IPS DF 6.9 (cell line): Measurements from ENCODE around the gene PPIE.
"Not testable (repeated sequence)": the region's sequence is repeated elsewhere in the genome, so short reads cannot be mapped to it uniquely, and the experiment has no call there.

Source experiments
- DNase-seq: peaks from one replicate; pipeline ENCODE4 v3.0.0-alpha.2; 2013; ENCODE audit warnings: low read depth, low spot score
- H3K27ac ChIP-seq: one replicate; pipeline ENCODE4 v1.5.1; 2013; ENCODE audit warnings: low read length, control low read depth
- H3K27me3 ChIP-seq: 2 replicates; pipeline ENCODE4 v1.6.1; 2013; ENCODE audit warnings: mild to moderate bottlenecking, low read length; ENCODE audit not compliant: control insufficient read depth, insufficient read depth
- H3K36me3 ChIP-seq: 2 replicates; pipeline ENCODE4 v1.6.1; 2013; ENCODE audit warnings: low read length; ENCODE audit not compliant: control insufficient read depth, insufficient read depth
- H3K4me1 ChIP-seq: 2 replicates; pipeline ENCODE4 v1.6.1; 2013; ENCODE audit warnings: low read length; ENCODE audit not compliant: control insufficient read depth, insufficient read depth
- H3K4me3 ChIP-seq: 2 replicates; pipeline ENCODE4 v1.5.1; 2013; ENCODE audit warnings: mild to moderate bottlenecking, low read length
- H3K9me3 ChIP-seq: 2 replicates; pipeline ENCODE4 v1.6.1; 2013; ENCODE audit warnings: low read length, inconsistent platforms; ENCODE audit not compliant: control insufficient read depth, insufficient read depth
- WGBS: extraction: QIAGEN DNeasy Blood & Tissue Kit; methylation state at CpG from one replicate; pipeline ENCODE4 v1.1.7; 2013; ENCODE audit warnings: mixed read lengths, missing lambda C conversion rate; ENCODE audit not compliant: insufficient read length, insufficient coverage; 5-methylcytosine and 5-hydroxymethylcytosine counted together

The PPIE gene

GRCh38 chr1:39766466-39766865, 27.8 kb downstream of the PPIE start:
- H3K4me1 ChIP-seq, H3K4me3 ChIP-seq, H3K36me3 ChIP-seq, DNase-seq, H3K9me3 ChIP-seq, H3K27ac ChIP-seq, H3K27me3 ChIP-seq: not testable (repeated sequence)
- WGBS = no CpG with 5 or more reads among the region's 5 CpGs

DNA sequence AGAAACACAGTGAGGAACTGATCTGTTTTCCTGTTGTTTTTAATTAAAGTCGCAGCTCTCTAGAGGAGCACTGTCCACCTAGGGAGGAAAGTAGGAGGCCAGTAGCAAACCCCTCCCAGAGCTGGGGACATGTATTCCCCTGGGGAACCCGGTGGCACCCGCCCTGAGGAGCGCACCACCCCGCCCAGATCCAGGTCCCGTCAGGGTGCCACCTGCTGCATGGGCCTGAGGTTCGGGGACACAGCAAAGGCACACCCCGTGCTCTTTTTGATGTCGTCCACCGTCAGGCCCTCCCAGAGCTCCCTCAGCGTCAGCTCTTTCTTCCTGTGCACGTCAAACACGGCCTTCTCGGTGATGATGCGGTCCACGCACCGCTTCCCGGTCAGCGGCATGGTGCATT, 30.8 kb downstream of the PPIE start:
- not testable (repeated sequence) for DNase-seq, H3K9me3 ChIP-seq, H3K27ac ChIP-seq, H3K4me3 ChIP-seq, H3K27me3 ChIP-seq, H3K36me3 ChIP-seq, H3K4me1 ChIP-seq
- no CpG with 5 or more reads among the region's 19 CpGs for WGBS

- not testable (repeated sequence) for H3K36me3 ChIP-seq, H3K27ac ChIP-seq, H3K4me1 ChIP-seq, H3K4me3 ChIP-seq, H3K27me3 ChIP-seq, DNase-seq, H3K9me3 ChIP-seq
- WGBS = no CpG with 5 or more reads among the region's 71 CpGs
Observed at GRCh38 chr1:39770100-39771021, 31.7 kb downstream of the PPIE start.

DNA sequence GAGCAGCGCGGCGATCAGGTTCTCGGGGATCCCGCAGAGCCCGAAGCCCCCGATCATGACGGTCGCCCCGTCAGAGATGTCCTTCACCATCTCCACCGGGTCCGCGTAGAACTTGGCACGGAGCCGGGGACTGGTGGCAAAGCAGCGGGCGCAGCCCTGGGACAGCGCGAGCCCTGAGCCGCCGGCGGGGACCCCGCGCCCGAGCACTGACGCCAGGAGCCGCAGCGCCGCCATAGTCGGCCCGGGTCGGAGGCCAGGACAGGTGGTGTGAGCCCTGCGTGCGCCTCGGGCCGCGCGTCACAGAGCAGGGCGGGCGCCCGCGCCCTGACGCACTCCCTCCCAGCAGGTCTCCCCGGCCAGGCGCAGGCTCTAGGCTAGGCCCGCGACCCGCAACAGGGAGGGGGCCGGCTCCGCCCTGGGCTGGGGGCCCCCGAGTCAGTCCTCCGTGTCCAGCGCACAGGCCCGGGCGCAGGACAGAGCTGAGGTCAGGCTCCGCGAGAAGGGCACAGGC, 32.4 kb downstream of the PPIE start, which contains the start of gene OXCT2:
TSS of gene OXCT2 (minus strand) at position 327 of the 511 bp plus-strand sequence. CDS start at position 234, 93 bp downstream.
- not testable (repeated sequence) for H3K27ac ChIP-seq, H3K27me3 ChIP-seq, H3K9me3 ChIP-seq, H3K4me1 ChIP-seq, DNase-seq, H3K36me3 ChIP-seq
- WGBS = no CpG with 5 or more reads among the region's 57 CpGs
- H3K4me3 ChIP-seq = peak within 1 kb of the TSS; percentile 8; the same call in 1 of the 2 replicates

DNA sequence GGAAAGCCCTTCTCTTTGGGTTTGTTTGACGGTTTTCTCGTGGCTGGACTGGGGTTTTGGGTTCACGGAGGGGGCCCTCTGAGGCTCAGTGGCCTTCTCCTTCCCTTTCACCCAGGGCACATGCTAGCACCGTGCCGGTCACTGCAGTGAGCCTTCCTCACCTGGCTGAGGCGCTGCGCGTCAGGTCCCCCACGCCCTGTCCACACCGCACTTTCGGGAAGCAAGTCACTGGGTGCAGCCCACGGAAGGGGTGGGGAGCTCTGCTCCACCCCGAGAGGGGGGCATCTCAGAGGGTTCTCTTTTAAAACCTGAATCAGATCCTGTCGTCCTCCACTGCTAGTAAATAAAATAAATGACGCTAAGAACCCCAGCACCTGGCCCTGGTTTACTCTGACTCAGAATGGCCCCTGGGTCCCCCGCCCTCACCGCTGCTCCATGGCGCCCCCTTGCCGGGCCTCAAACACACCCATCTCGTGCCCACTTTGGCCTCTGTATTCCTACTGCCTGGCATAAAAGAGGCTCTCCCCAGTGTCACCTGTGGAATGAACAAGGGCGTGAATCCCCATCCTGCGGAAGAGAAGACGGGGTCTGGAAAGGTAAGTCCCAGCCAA, 34.8 kb downstream of the PPIE start:
- not testable (repeated sequence) for H3K36me3 ChIP-seq, DNase-seq, H3K9me3 ChIP-seq, H3K27me3 ChIP-seq, H3K4me3 ChIP-seq, H3K27ac ChIP-seq, H3K4me1 ChIP-seq
- WGBS = no CpG with 5 or more reads among the region's 23 CpGs

GRCh38 chr1:39775141-39775540, 36.5 kb downstream of the PPIE start:
- no CpG with 5 or more reads among the region's 11 CpGs for WGBS
- DNase-seq, H3K27me3 ChIP-seq, H3K9me3 ChIP-seq, H3K4me1 ChIP-seq, H3K36me3 ChIP-seq, H3K27ac ChIP-seq, H3K4me3 ChIP-seq: not testable (repeated sequence)

- not testable (repeated sequence) for H3K9me3 ChIP-seq, H3K4me1 ChIP-seq, H3K27ac ChIP-seq, H3K4me3 ChIP-seq, H3K27me3 ChIP-seq, DNase-seq, H3K36me3 ChIP-seq
- no CpG with 5 or more reads among the region's 20 CpGs for WGBS
Observed at GRCh38 chr1:39775676-39776399, 37.2 kb downstream of the PPIE start.

DNA sequence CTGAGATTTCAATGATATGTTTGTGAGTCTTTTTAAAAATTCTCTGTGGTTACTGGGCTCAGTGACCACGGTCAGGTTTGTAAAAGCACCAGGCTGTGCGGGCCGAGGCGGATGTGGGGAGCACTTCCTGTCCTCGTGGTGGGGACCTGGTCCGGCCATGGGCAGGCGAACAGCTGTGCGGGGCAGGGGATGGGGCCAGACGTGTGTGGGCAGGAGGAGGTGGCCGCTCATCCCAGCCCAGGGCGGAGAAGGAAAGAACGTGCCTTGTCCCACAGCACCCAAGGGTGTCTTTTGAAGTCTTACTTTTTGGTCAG, 37.7 kb downstream of the PPIE start:
- Histone ChIP-seq H3K36me3 (no peaks in the 10 kb centered on the region), H3K4me1 (no peaks in the 10 kb centered on the region; the same call in 1 of the 2 replicates), H3K27ac (no peak overlapping the region), H3K27me3 (no peaks in the 10 kb centered on the region), H3K4me3 (no peak overlapping the region), H3K9me3 (no peaks in the 10 kb centered on the region)
- DNase-seq = no peak
- WGBS = no CpG with 5 or more reads among the region's 12 CpGs

GRCh38 chr1:39776886-39777285, 38.2 kb downstream of the PPIE start:
- Histone ChIP-seq H3K4me3 (no peak overlapping the region), H3K4me1 (no peaks in the 10 kb centered on the region; the same call in 1 of the 2 replicates), H3K9me3 (no peaks in the 10 kb centered on the region), H3K27ac (no peak overlapping the region), H3K36me3 (no peaks in the 10 kb centered on the region), H3K27me3 (no peaks in the 10 kb centered on the region)
- DNase-seq = no peak
- WGBS = no CpG with 5 or more reads among the region's 4 CpGs

DNA sequence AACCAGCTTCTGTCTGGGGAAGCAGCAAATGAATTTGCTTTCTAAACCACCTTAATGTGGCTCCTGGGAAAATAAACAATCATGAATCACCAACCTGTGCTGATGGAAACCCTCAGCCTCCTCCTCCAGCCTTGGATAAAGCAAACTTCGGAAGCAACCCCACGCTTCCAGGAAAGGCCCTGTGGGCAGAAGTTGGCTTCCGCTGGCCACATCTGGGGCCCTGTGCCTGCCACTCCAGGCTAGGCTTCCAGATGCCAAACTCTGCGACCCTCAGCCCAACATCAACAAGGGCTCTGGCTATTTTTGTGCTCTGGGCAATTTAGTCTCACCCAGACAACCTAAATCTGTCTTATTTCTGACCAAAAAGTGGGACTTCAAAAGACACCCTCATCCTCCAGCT, 38.6 kb downstream of the PPIE start:
- Histone ChIP-seq H3K4me1 (no peaks in the 10 kb centered on the region; the same call in 1 of the 2 replicates), H3K9me3 (no peaks in the 10 kb centered on the region), H3K36me3 (no peaks in the 10 kb centered on the region), H3K27me3 (no peaks in the 10 kb centered on the region), H3K27ac (no peak overlapping the region), H3K4me3 (no peak overlapping the region)
- DNase-seq = no peak
- WGBS = no CpG with 5 or more reads among the region's 4 CpGs
